H1 (cell line): ENCODE results near the gene TMEM51. TPM values are rescaled to one million over a fixed set of nuclear protein-coding genes. Genes with fewer than 3 reads are reported as not detected.

Source experiments
- CTCF ChIA-PET: fragments of 300-600 bp; sonication (Branson Sonifier 250); formaldehyde crosslinking; loops from one replicate; lab custom pipeline; 2021; ENCODE audit not compliant: partially characterized antibody; lab: Charles Lee
- POLR2A ChIA-PET: fragments of 300-600 bp; sonication (Branson Sonifier 250); formaldehyde crosslinking; loops from one replicate; lab custom pipeline; 2021; ENCODE audit warnings: inconsistent platforms; ENCODE audit not compliant: partially characterized antibody; lab: Charles Lee
- DNase-seq, 2 experiments: peaks; one replicate each; pipeline versions ENCODE4 v3.0.0 to v3.0.0-alpha.2; 2010 to 2022; ENCODE audit warnings: low spot score in 2 of 2, low read depth in 1 of 2, mixed read lengths in 1 of 2
- FAIRE-seq: peaks from 2 replicates; lab custom pipeline; 2011; peaks lifted over from hg19 to GRCh38; lab: Jason Lieb, UNC
- H2AFZ ChIP-seq: 2 replicates; pipeline ENCODE4 v1.8.1; 2012; ENCODE audit warnings: low read length, inconsistent platforms
- H2AK5ac ChIP-seq: 2 replicates; pipeline ENCODE4 v1.6.1; 2013; ENCODE audit warnings: low read depth, low read length
- H2BK120ac ChIP-seq: replicated peaks from 2 replicates; pipeline ENCODE3; 2013; ENCODE audit warnings: low read depth, low read length, inconsistent platforms
- H2BK12ac ChIP-seq: 2 replicates; pipeline ENCODE4 v1.6.1; 2013; ENCODE audit warnings: low read depth, low read length
- H2BK15ac ChIP-seq: 2 replicates; pipeline ENCODE4 v1.6.1; 2013; ENCODE audit warnings: low read length
- H2BK20ac ChIP-seq: 2 replicates; pipeline ENCODE4 v1.6.1; 2013; ENCODE audit warnings: low read length
- H2BK5ac ChIP-seq: 2 replicates; pipeline ENCODE4 v1.6.1; 2013; ENCODE audit warnings: low read depth, low read length
- H3K14ac ChIP-seq: 2 replicates; pipeline ENCODE4 v1.6.1; 2013; ENCODE audit warnings: inconsistent platforms; ENCODE audit not compliant: insufficient read length
- H3K18ac ChIP-seq: 2 replicates; pipeline ENCODE4 v1.6.1; 2013; ENCODE audit warnings: low read length; ENCODE audit errors: extremely low read depth
- H3K23ac ChIP-seq: 2 replicates; pipeline ENCODE4 v1.6.1; 2013; ENCODE audit warnings: inconsistent platforms; ENCODE audit not compliant: insufficient read length
- H3K23me2 ChIP-seq: 2 replicates; pipeline ENCODE4 v1.6.1; 2013; ENCODE audit warnings: low read depth, low read length
- H3K27ac ChIP-seq: 2 replicates; pipeline ENCODE4 v1.6.1; 2011; ENCODE audit warnings: low read depth, low read length, inconsistent platforms
- H3K27me3 ChIP-seq, 4 experiments: replicated peaks in 1 of 4; 1 replicate in 1 of 4; 2 replicates in 3 of 4; pipeline versions ENCODE4 v1.6.1 to v1.8.1; 2011 to 2013; ENCODE audit warnings: low read length in 3 of 4, mild to moderate bottlenecking in 3 of 4, inconsistent platforms in 2 of 4, mixed read lengths in 2 of 4, moderate library complexity in 1 of 4; ENCODE audit not compliant: control insufficient read depth in 3 of 4, insufficient read depth in 3 of 4; ENCODE audit errors: extremely low read depth in 1 of 4
- H3K36me3 ChIP-seq, 4 experiments: 2 replicates each; pipeline versions ENCODE4 v1.6.1 to v1.8.1; 2011 to 2013; ENCODE audit warnings: mild to moderate bottlenecking in 4 of 4, low read length in 3 of 4, moderate library complexity in 2 of 4, control low read depth in 1 of 4, inconsistent platforms in 1 of 4; ENCODE audit not compliant: insufficient read depth in 4 of 4, control insufficient read depth in 2 of 4
- H3K4ac ChIP-seq: replicated peaks from 2 replicates; pipeline ENCODE3; 2013; ENCODE audit warnings: low read length, low read depth, mixed read lengths, inconsistent platforms; ENCODE audit not compliant: insufficient read length
- H3K4me1 ChIP-seq, 4 experiments: replicated peaks in 1 of 4; 1 replicate in 1 of 4; 2 replicates in 3 of 4; pipeline versions ENCODE4 v1.6.1 to v1.8.1; 2011 to 2013; ENCODE audit warnings: low read length in 3 of 4, inconsistent platforms in 2 of 4, mixed read lengths in 1 of 4; ENCODE audit not compliant: insufficient read depth in 4 of 4, control insufficient read depth in 3 of 4
- H3K4me2 ChIP-seq, 2 experiments: 2 replicates each; pipeline versions ENCODE4 v1.6.1 to v1.8.1; 2011 to 2013; ENCODE audit warnings: low read depth in 2 of 2, low read length in 2 of 2, control low read depth in 1 of 2, inconsistent platforms in 1 of 2, mild to moderate bottlenecking in 1 of 2; ENCODE audit not compliant: insufficient read depth in 1 of 2
- H3K4me3 ChIP-seq, 4 experiments: fragments of 200-600, 300-600 bp in 1 of 4; sonication (generic), shearing (Covaris generic), sonication (Bioruptor Twin) in 1 of 4; 2 replicates each; pipeline versions ENCODE4 v1.5.1 to v1.8.1; 2011 to 2016; ENCODE audit warnings: low read length in 4 of 4, low read depth in 3 of 4, control low read depth in 2 of 4, inconsistent platforms in 2 of 4, mild to moderate bottlenecking in 2 of 4, mixed read lengths in 1 of 4, moderate library complexity in 1 of 4; ENCODE audit not compliant: insufficient read depth in 2 of 4; ENCODE audit errors: extremely low read depth in 1 of 4
- H3K56ac ChIP-seq: replicated peaks from 2 replicates; pipeline ENCODE3; 2013; ENCODE audit warnings: low read depth, mild to moderate bottlenecking, mixed read lengths, low read length, inconsistent platforms; ENCODE audit not compliant: insufficient read length
- H3K79me1 ChIP-seq: 2 replicates; pipeline ENCODE4 v1.6.1; 2013; ENCODE audit warnings: low read depth, low read length, control low read depth
- H3K79me2 ChIP-seq, 2 experiments: 2 replicates each; pipeline versions ENCODE4 v1.6.1 to v1.8.1; 2012 to 2013; ENCODE audit warnings: low read length in 2 of 2, mild to moderate bottlenecking in 2 of 2, inconsistent platforms in 1 of 2; ENCODE audit not compliant: insufficient read depth in 2 of 2, control insufficient read depth in 1 of 2
- H3K9ac ChIP-seq, 4 experiments: replicated peaks in 1 of 4; 1 replicate in 1 of 4; 2 replicates in 3 of 4; pipeline versions ENCODE4 v1.6.1 to v1.8.1; 2011 to 2013; ENCODE audit warnings: low read depth in 3 of 4, low read length in 3 of 4, control low read depth in 2 of 4, mild to moderate bottlenecking in 2 of 4, moderate library complexity in 2 of 4, inconsistent platforms in 1 of 4; ENCODE audit errors: extremely low read depth in 1 of 4
- H3K9me3 ChIP-seq, 2 experiments: 2 replicates each; pipeline versions ENCODE4 v1.6.1 to v1.8.1; 2012 to 2013; ENCODE audit warnings: mild to moderate bottlenecking in 2 of 2, moderate library complexity in 2 of 2, control low read depth in 1 of 2, inconsistent platforms in 1 of 2, low read depth in 1 of 2, low read length in 1 of 2, mixed read lengths in 1 of 2; ENCODE audit not compliant: insufficient read depth in 2 of 2
- H4K20me1 ChIP-seq, 2 experiments: replicated peaks in 1 of 2; 2 replicates each; pipeline versions ENCODE3 to v1.8.1; 2011 to 2013; ENCODE audit warnings: inconsistent platforms in 2 of 2, low read length in 2 of 2, mild to moderate bottlenecking in 1 of 2; ENCODE audit not compliant: insufficient read depth in 2 of 2, control insufficient read depth in 1 of 2
- H4K5ac ChIP-seq: 2 replicates; pipeline ENCODE4 v1.6.1; 2013; ENCODE audit warnings: low read length, low read depth, mixed read lengths, inconsistent platforms; ENCODE audit not compliant: insufficient read length
- H4K8ac ChIP-seq: 2 replicates; pipeline ENCODE4 v1.8.0; 2013; ENCODE audit warnings: mild to moderate bottlenecking, moderate library complexity, low read length, inconsistent platforms; ENCODE audit not compliant: insufficient read depth; ENCODE audit errors: extremely low read depth
- H4K91ac ChIP-seq: replicated peaks from 2 replicates; pipeline ENCODE3; 2013; ENCODE audit warnings: low read length, mixed read lengths, inconsistent platforms; ENCODE audit not compliant: insufficient read length
- CTBP2 ChIP-seq: IDR thresholded peaks from 2 replicates; pipeline ENCODE4 v1.7.0; 2011; ENCODE audit warnings: borderline replicate concordance, mild to moderate bottlenecking, moderate library complexity, mixed read lengths, low read length; ENCODE audit not compliant: insufficient read depth, insufficient read length
- WGBS, 2 experiments: shearing (Covaris generic) in 1 of 2; methylation state at CpG; one replicate each; pipeline versions ENCODE4 v1.1.6 to v1.1.7; 2013 to 2015; ENCODE audit warnings: low lambda C conversion rate in 2 of 2, mixed read lengths in 2 of 2, inconsistent platforms in 1 of 2, low coverage in 1 of 2, missing lambda C conversion rate in 1 of 2; ENCODE audit not compliant: insufficient replicate concordance in 2 of 2, insufficient coverage in 1 of 2, insufficient read length in 1 of 2; ENCODE audit errors: extremely low coverage in 1 of 2, missing lambda C conversion rate in 1 of 2; 5-methylcytosine and 5-hydroxymethylcytosine counted together
- polyA plus RNA-seq, 7 experiments: library from polyadenylated mRNA; depleted of rRNA in 3 of 7; stranded (reverse) in 5 of 7; unstranded in 2 of 7; fragments of >200 nt in 5 of 7; fragments of 200-250 nt in 2 of 7; gene quantifications; 1 replicate in 5 of 7; 2 replicates in 1 of 7; 4 replicates in 1 of 7; pipeline versions ENCODE4 v1.2.1 to v1.2.3, GENCODE V29; 2011 to 2013; ENCODE audit warnings: missing spikeins in 2 of 7, mixed read lengths in 2 of 7
- total RNA-seq: library from RNA; stranded (reverse); fragmentation: NEBNext Ultra II Directional; extraction: Animal tissue kit (Norgen Biotek cat#: 25700); gene quantifications from 2 replicates; pipeline ENCODE4 v1.2.1, GENCODE V29; 2021

TMEM51 gene
- total and polyA plus RNA-seq, 2 of the 8 experiments (the other 6 are each of a cell fraction or from before 2014, with no cell fraction given): 9.9 to 10.7 TPM

GRCh38 chr1:15226388-15227255, 73.1 kb downstream of the TMEM51 start:
- H3K4me3 ChIP-seq: no peak overlapping the region
- no peak overlapping the region for H2BK12ac ChIP-seq
- no peak overlapping the region for H4K91ac ChIP-seq
- POLR2A ChIA-PET: no interaction called here
- H3K23ac ChIP-seq: no peak overlapping the region
- H3K27ac ChIP-seq: no peak overlapping the region
- no peak overlapping the region for H4K5ac ChIP-seq
- no peak overlapping the region for H3K56ac ChIP-seq
- no peak overlapping the region for H3K4me2 ChIP-seq
- H4K20me1 ChIP-seq: no peaks in the 10 kb centered on the region
- no peak for FAIRE-seq
- no peaks in the 10 kb centered on the region for H3K79me2 ChIP-seq
- H2AFZ ChIP-seq: no peak overlapping the region
- WGBS, 2 experiments: 86% methylated on average over 16 of the region's 17 CpGs; no CpG with 5 or more reads in 1 of the 2 experiments
- DNase-seq: no peak
- H2BK5ac ChIP-seq: no peak overlapping the region
- H3K9ac ChIP-seq: no peak overlapping the region
- H2BK15ac ChIP-seq: no peak overlapping the region
- no peak overlapping the region for H3K18ac ChIP-seq
- H3K27me3 ChIP-seq: no peaks in the 10 kb centered on the region
- H3K4ac ChIP-seq: peak overlapping the region; percentile 25
- no peak overlapping the region for H2AK5ac ChIP-seq
- peaks cover 0 to 2% (median 0%) of the 10 kb centered on the region in 4 experiments; a peak in 1 of 7 replicates for H3K4me1 ChIP-seq
- no peaks in the 10 kb centered on the region for H3K79me1 ChIP-seq
- no peaks in the 10 kb centered on the region for H3K9me3 ChIP-seq
- H4K8ac ChIP-seq: no peak overlapping the region
- H3K36me3 ChIP-seq: no peaks in the 10 kb centered on the region
- no peak overlapping the region for H3K14ac ChIP-seq
- CTCF ChIA-PET: interaction anchor here (0.5 to 1.0 kb wide), 3 partner anchors 98 to 236 kb away, joined by 3 read pairs; no protein-coding TSS in a partner anchor
- peaks cover 2% of the 10 kb centered on the region; the same call in 1 of the 2 replicates for H3K23me2 ChIP-seq
- no peak overlapping the region for H2BK120ac ChIP-seq
- H2BK20ac ChIP-seq: no peak overlapping the region
- TF ChIP-seq CTBP2: no peak
